ENCODE results near the gene ZNF507.

Gene ZNF507

DNA sequence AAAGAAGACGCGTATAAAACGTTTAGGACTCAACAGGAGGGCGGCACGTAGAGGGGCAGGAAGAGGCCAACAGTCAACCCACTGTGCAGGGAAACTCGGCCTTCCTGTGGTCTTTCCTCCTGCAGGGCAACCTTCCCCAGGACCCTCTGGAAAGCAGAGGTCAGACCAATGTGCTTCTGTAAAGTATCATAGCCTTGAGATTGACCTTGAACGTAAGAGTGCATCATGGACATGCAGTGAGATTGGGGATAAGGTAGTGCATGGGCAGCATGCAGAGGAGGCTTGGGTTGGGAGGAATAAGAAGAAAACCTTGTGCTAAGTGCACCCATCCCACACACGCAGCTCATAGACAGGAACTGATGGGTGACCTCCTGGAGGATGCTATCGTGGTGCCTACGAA is 34.0 kb upstream of the ZNF507 start:
- Histone ChIP-seq H2AFZ (ENCODE audit: low read depth, low read length) (no peak overlapping the region), H3K4me1 (ENCODE audit: insufficient read depth, low read length) (no peaks in the 10 kb centered on the region), H3K27me3 (ENCODE audit: insufficient read depth, low read length, poor library complexity) (no peaks in the 10 kb centered on the region), H3K27ac (ENCODE audit: low read length) (no peak overlapping the region), H4K20me1 (ENCODE audit: insufficient read depth, low read length) (no peaks in the 10 kb centered on the region), H3K9me3 (ENCODE audit: insufficient read depth, low read length, severe bottlenecking) (no peaks in the 10 kb centered on the region), H3K9ac (ENCODE audit: low read depth, low read length) (no peak overlapping the region), H3K79me2 (ENCODE audit: insufficient read depth, low read length) (no peaks in the 10 kb centered on the region), H3K4me2 (ENCODE audit: insufficient read depth, low read length) (no peak overlapping the region), H3K36me3 (ENCODE audit: insufficient read depth, low read length) (no peaks in the 10 kb centered on the region), H3K4me3 (ENCODE audit: low read depth in 1 of 2, low read length in 2 of 2) (no peak overlapping the region)
- TF ChIP-seq EZH2 (IDR thresholded peaks at IDR 0.05; ENCODE audit: borderline replicate concordance, low read depth, low read length, severe bottlenecking): no peak
- TF ChIP-seq, protein P1, sequence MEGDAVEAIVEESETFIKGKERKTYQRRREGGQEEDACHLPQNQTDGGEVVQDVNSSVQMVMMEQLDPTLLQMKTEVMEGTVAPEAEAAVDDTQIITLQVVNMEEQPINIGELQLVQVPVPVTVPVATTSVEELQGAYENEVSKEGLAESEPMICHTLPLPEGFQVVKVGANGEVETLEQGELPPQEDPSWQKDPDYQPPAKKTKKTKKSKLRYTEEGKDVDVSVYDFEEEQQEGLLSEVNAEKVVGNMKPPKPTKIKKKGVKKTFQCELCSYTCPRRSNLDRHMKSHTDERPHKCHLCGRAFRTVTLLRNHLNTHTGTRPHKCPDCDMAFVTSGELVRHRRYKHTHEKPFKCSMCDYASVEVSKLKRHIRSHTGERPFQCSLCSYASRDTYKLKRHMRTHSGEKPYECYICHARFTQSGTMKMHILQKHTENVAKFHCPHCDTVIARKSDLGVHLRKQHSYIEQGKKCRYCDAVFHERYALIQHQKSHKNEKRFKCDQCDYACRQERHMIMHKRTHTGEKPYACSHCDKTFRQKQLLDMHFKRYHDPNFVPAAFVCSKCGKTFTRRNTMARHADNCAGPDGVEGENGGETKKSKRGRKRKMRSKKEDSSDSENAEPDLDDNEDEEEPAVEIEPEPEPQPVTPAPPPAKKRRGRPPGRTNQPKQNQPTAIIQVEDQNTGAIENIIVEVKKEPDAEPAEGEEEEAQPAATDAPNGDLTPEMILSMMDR (IDR thresholded peaks at IDR 0.05; ENCODE audit: borderline replicate concordance, extremely low read depth, low read length, poor library complexity, severe bottlenecking): no peak
- no peak for DNase-seq
- no peak for ATAC-seq (ENCODE audit: insufficient read depth, low read depth)

DNA sequence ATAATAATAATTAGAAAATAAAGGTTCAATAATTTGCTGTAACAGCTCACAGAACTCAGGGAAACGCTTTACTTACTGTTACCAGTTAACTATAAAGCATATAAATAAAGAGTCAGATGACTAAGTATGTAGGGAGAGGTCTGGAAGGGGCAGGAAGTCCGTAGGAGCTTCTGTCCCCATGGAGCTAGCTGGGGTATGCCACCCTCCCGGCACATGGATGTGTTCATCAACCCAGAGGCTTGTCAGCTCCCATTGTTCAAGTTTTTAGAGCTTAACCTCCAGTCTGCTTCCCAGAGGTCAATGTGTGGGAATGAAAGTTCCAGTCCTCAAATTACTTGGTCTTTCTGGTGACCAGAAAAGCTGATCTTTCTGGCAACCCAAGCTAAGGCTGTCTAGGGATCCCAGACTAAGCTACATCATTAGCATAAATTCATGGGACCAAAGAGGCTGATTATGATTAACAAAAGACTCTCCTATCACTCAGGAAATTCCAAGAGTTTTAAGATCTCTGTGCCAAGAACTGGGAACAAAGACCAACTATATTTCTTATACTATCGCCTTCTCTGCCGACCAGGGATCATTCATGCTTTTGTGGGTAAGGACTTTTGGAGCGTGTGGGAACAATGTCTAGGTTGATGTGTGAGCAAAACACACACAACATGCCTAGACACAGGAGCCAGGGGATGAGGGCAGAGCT is 31.7 kb upstream of the ZNF507 start:
- H2AFZ ChIP-seq (ENCODE audit: low read depth, low read length): no peak overlapping the region
- H3K9me3 ChIP-seq (ENCODE audit: insufficient read depth, low read length, severe bottlenecking): no peaks in the 10 kb centered on the region
- H3K27me3 ChIP-seq (ENCODE audit: insufficient read depth, low read length, poor library complexity): no peaks in the 10 kb centered on the region
- no peak overlapping the region for H3K4me2 ChIP-seq (ENCODE audit: insufficient read depth, low read length)
- no peaks in the 10 kb centered on the region for H3K79me2 ChIP-seq (ENCODE audit: insufficient read depth, low read length)
- H3K9ac ChIP-seq (ENCODE audit: low read depth, low read length): no peak overlapping the region
- H3K4me1 ChIP-seq (ENCODE audit: insufficient read depth, low read length): no peaks in the 10 kb centered on the region
- no peak for ATAC-seq (ENCODE audit: insufficient read depth, low read depth)
- no peaks in the 10 kb centered on the region for H3K36me3 ChIP-seq (ENCODE audit: insufficient read depth, low read length)
- H3K27ac ChIP-seq (ENCODE audit: low read length): no peak overlapping the region
- no peak for DNase-seq
- TF ChIP-seq, protein P1 (IDR thresholded peaks at IDR 0.05; ENCODE audit: borderline replicate concordance, extremely low read depth, low read length, poor library complexity, severe bottlenecking): no peak
- TF ChIP-seq EZH2 (IDR thresholded peaks at IDR 0.05; ENCODE audit: borderline replicate concordance, low read depth, low read length, severe bottlenecking): no peak
- H4K20me1 ChIP-seq (ENCODE audit: insufficient read depth, low read length): no peaks in the 10 kb centered on the region
- H3K4me3 ChIP-seq (ENCODE audit: low read depth in 1 of 2, low read length in 2 of 2): no peak overlapping the region

DNA sequence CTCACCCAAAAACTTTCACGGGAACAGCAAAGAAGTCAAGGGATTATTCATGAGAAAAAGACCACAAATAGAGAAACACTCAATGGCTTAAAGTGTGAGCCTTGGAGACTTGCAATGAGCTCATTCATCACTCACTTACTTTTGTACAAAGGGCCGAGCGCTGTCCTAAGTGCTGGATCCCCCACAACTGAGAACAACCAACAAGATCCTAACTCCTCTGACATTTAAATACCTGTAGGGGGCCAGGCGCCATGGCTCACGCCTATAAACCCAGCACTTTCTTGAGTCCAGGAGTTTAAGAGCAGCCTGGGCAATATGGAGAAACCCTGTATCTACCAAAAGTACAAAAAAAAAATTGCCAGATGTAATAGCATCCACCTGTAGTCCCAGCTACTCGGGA is 29.4 kb upstream of the ZNF507 start:
- H3K4me1 ChIP-seq (ENCODE audit: insufficient read depth, low read length): no peaks in the 10 kb centered on the region
- H2AFZ ChIP-seq (ENCODE audit: low read depth, low read length): no peak overlapping the region
- TF ChIP-seq, protein P1 (IDR thresholded peaks at IDR 0.05; ENCODE audit: borderline replicate concordance, extremely low read depth, low read length, poor library complexity, severe bottlenecking): no peak
- no peak for TF ChIP-seq EZH2 (IDR thresholded peaks at IDR 0.05; ENCODE audit: borderline replicate concordance, low read depth, low read length, severe bottlenecking)
- no peak overlapping the region for H3K4me3 ChIP-seq (ENCODE audit: low read depth in 1 of 2, low read length in 2 of 2)
- H3K9ac ChIP-seq (ENCODE audit: low read depth, low read length): no peak overlapping the region
- no peak overlapping the region for H3K4me2 ChIP-seq (ENCODE audit: insufficient read depth, low read length)
- no peak overlapping the region for H3K27ac ChIP-seq (ENCODE audit: low read length)
- DNase-seq: no peak
- H3K27me3 ChIP-seq (ENCODE audit: insufficient read depth, low read length, poor library complexity): no peaks in the 10 kb centered on the region
- ATAC-seq (ENCODE audit: insufficient read depth, low read depth): no peak
- H3K9me3 ChIP-seq (ENCODE audit: insufficient read depth, low read length, severe bottlenecking): no peaks in the 10 kb centered on the region
- H4K20me1 ChIP-seq (ENCODE audit: insufficient read depth, low read length): no peaks in the 10 kb centered on the region
- no peaks in the 10 kb centered on the region for H3K36me3 ChIP-seq (ENCODE audit: insufficient read depth, low read length)
- H3K79me2 ChIP-seq (ENCODE audit: insufficient read depth, low read length): no peaks in the 10 kb centered on the region

All from DND-41 (cell line).